Testis (tissue), 3 donors: ENCODE data around the gene EPHX1. TPM values are rescaled to one million over a fixed set of nuclear protein-coding genes. Genes with fewer than 3 reads are reported as not detected.

Source experiments
- DNase-seq: peaks from one replicate; pipeline ENCODE4 v3.0.0-alpha.2; 2019
- H3K27ac ChIP-seq, 2 donors: fragments of 200-600 bp; sonication (generic); one replicate each; pipeline ENCODE4 v1.5.1; 2019
- H3K27me3 ChIP-seq: fragments of 200-600 bp; sonication (generic); one replicate; pipeline ENCODE4 v1.5.1; 2019
- H3K36me3 ChIP-seq: fragments of 200-600 bp; sonication (generic); one replicate; pipeline ENCODE4 v1.5.1; 2017; ENCODE audit warnings: low read depth; ENCODE audit errors: missing control alignments
- H3K4me1 ChIP-seq: fragments of 200-600 bp; sonication (generic); one replicate; pipeline ENCODE4 v1.5.1; 2019
- H3K4me3 ChIP-seq, 2 donors: fragments of 200-600 bp; sonication (generic); one replicate each; pipeline ENCODE4 v1.5.1; 2017 to 2019
- H3K9me3 ChIP-seq: fragments of 200-600 bp; sonication (generic); one replicate; pipeline ENCODE4 v1.5.1; 2017
- CTCF ChIP-seq, 3 experiments: fragments of 450-650 bp in 2 of 3; fragments of 200-600 bp in 1 of 3; sonication (generic) in 1 of 3; IDR thresholded peaks; one replicate each; pipeline ENCODE4 v1.5.1; 2016 to 2019; ENCODE audit warnings: antibody characterized with exemption in 3 of 3, mild to moderate bottlenecking in 2 of 3, moderate library complexity in 1 of 3
- POLR2A ChIP-seq: fragments of 450-650 bp; IDR thresholded peaks from one replicate; pipeline ENCODE4 v1.6.1; 2017; ENCODE audit warnings: antibody characterized with exemption, mild to moderate bottlenecking, moderate library complexity
- WGBS, 2 donors: methylation state at CpG; one replicate each; pipeline ENCODE4 v1.1.5; 2018; 5-methylcytosine and 5-hydroxymethylcytosine counted together
- intact Hi-C: fragments of 100-400 bp; cut with DNase I; formaldehyde crosslinking; loops from one replicate; pipeline ENCODE4 v1.15.1; 2023; ENCODE audit warnings: low total_unique reads
- polyA plus RNA-seq: library from polyadenylated mRNA; stranded (reverse); fragments of 350-450 nt; fragmentation: Illumina TruSeq; extraction: RNeasy Lipid Tissue Mini Kit (QIAGEN cat#74804); gene quantifications from one replicate; pipeline ENCODE4 v1.2.3, GENCODE V29; 2014; ENCODE audit warnings: low read depth, low replicate concordance; ENCODE audit not compliant: insufficient read depth
- total RNA-seq, 2 donors: library from RNA; depleted of rRNA; stranded (reverse); fragments of >200 nt; gene quantifications; one replicate each; pipeline ENCODE4 v1.2.3, GENCODE V29; 2016

Gene EPHX1
- total and polyA plus RNA-seq, 3 donors from 2014 or later, result 145 to 173 (median 161) TPM

DNA sequence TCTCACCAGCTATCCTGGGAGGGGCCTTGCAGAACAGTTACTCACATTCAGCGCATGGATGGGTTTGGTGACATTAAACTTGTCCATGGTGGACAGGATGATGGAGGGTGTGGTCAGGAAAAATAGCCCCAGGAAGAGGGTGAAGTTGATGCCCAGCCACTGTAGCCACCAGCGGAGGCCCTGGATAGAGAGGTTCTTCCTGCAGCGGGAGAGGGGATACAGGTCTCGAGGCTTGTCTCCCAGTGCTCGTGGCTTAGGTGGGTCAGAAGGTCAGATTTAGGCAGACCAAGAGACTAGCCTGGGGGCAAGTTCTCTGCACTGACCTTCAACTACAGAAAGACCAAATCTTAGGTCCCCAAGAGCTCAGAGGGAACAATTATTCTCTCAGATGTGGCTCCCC, 49.2 kb downstream of the EPHX1 start:
- intact Hi-C loops, result no loop called here
- H3K27ac ChIP-seq, result no peak overlapping the region
- H3K27me3 ChIP-seq, result no peaks in the 10 kb centered on the region
- H3K4me3 ChIP-seq, result no peak overlapping the region
- WGBS, 2 donors, result 94 to 95% methylated on average over 3 to 5 of the region's 5 CpGs
- no peaks in the 10 kb centered on the region for H3K9me3 ChIP-seq
- no peaks in the 10 kb centered on the region for H3K36me3 ChIP-seq
- DNase-seq, result no peak
- no peak for TF ChIP-seq CTCF (IDR thresholded peaks at IDR 0.05)
- no peak for TF ChIP-seq POLR2A
- no peaks in the 10 kb centered on the region for H3K4me1 ChIP-seq

GRCh38 chr1:225860107-225860506, 50.2 kb downstream of the EPHX1 start:
- WGBS, 2 donors, result 86 to 95% methylated on average over 5 of the region's 5 CpGs
- Histone ChIP-seq H3K36me3 (no peaks in the 10 kb centered on the region), H3K4me1 (no peaks in the 10 kb centered on the region), H3K9me3 (no peaks in the 10 kb centered on the region), H3K4me3 (no peak overlapping the region), H3K27ac (no peak overlapping the region), H3K27me3 (no peaks in the 10 kb centered on the region)
- TF ChIP-seq POLR2A, result no peak
- no peak for TF ChIP-seq CTCF (IDR thresholded peaks at IDR 0.05)
- no peak for DNase-seq
- intact Hi-C loops, result no loop called here

- H3K36me3 ChIP-seq, result no peaks in the 10 kb centered on the region
- 85 to 95% methylated on average over 7 of the region's 7 CpGs for WGBS, 2 donors
- no peaks in the 10 kb centered on the region for H3K9me3 ChIP-seq
- DNase-seq, result no peak
- H3K27ac ChIP-seq, result no peak overlapping the region
- no peaks in the 10 kb centered on the region for H3K27me3 ChIP-seq
- intact Hi-C loops, result no loop called here
- no peak overlapping the region for H3K4me3 ChIP-seq
- H3K4me1 ChIP-seq, result no peaks in the 10 kb centered on the region
- no peak for TF ChIP-seq POLR2A
- no peak for TF ChIP-seq CTCF (IDR thresholded peaks at IDR 0.05)
These were observed 51.0 kb downstream of the EPHX1 start for GRCh38 chr1:225860876-225861441.

- no peak for DNase-seq
- Histone ChIP-seq H3K27me3 (no peaks in the 10 kb centered on the region), H3K4me1 (no peaks in the 10 kb centered on the region), H3K36me3 (no peaks in the 10 kb centered on the region), H3K9me3 (no peaks in the 10 kb centered on the region), H3K27ac (no peak overlapping the region), H3K4me3 (no peak overlapping the region)
- TF ChIP-seq POLR2A, result no peak
- no peak for TF ChIP-seq CTCF (IDR thresholded peaks at IDR 0.05)
- intact Hi-C loops, result no loop called here
- 75 to 90% methylated on average over 5 to 13 of the region's 13 CpGs for WGBS, 2 donors
These were observed 52.1 kb downstream of the EPHX1 start for GRCh38 chr1:225861834-225862580.

DNA sequence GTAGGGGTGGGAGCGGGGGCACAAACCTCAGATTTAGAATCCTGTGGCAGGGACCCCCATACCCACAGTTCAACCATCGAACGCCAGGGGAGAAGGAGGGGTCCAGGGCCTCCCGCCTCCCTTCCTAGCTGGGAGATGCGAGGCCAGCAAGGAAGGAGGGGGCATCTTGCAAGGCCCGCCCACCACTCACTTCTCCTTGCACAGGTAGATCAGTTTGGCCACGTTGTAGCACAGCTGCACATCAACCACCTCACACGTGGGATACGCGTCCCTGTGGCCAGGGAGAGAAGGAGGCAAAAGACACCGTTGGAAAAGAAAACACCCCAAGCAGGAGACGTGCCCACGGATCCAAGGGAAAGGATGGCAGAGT, 52.6 kb downstream of the EPHX1 start:
- Histone ChIP-seq H3K27ac (no peak overlapping the region), H3K36me3 (no peaks in the 10 kb centered on the region), H3K9me3 (no peaks in the 10 kb centered on the region), H3K4me1 (no peaks in the 10 kb centered on the region), H3K27me3 (no peaks in the 10 kb centered on the region), H3K4me3 (no peak overlapping the region)
- WGBS, 2 donors, result 89 to 90% methylated on average over 12 to 13 of the region's 13 CpGs
- DNase-seq, result no peak
- intact Hi-C loops, result no loop called here
- no peak for TF ChIP-seq CTCF (IDR thresholded peaks at IDR 0.05)
- no peak for TF ChIP-seq POLR2A
